GM18861 (cell line): ENCODE data around the gene POU3F1.

Source experiments
- ATAC-seq: cut with Tn5 transposase; IDR thresholded peaks from one replicate; pipeline ENCODE4 v1.9.1; 2021; ENCODE audit not compliant: unreplicated experiment

Gene POU3F1

GRCh38 chr1:38046333-38046883 is at the start of gene POU3F1:
Gene POU3F1 (minus strand): TSS chr1:38046793. CDS start chr1:38046743, 50 bp downstream.
- ATAC-seq = no peak

GRCh38 chr1:38095454-38095931 is 48.9 kb upstream of the POU3F1 start:
- no peak for ATAC-seq

- no peak for ATAC-seq
Observed at GRCh38 chr1:38094711-38095290, 48.2 kb upstream of the POU3F1 start.

GRCh38 chr1:38093569-38094520 is 47.3 kb upstream of the POU3F1 start:
- ATAC-seq = no peak

GRCh38 chr1:38092256-38092655 is 45.7 kb upstream of the POU3F1 start:
- no peak for ATAC-seq

- no peak for ATAC-seq
Observed at GRCh38 chr1:38090796-38091195, 44.2 kb upstream of the POU3F1 start.

GRCh38 chr1:38089712-38090360 is 43.2 kb upstream of the POU3F1 start:
- ATAC-seq = no peak

- ATAC-seq = no peak
Observed at GRCh38 chr1:38088791-38089190, 42.2 kb upstream of the POU3F1 start.

GRCh38 chr1:38088366-38088765 is 41.8 kb upstream of the POU3F1 start:
- ATAC-seq = no peak

GRCh38 chr1:38087676-38088075 is 41.1 kb upstream of the POU3F1 start:
- ATAC-seq = no peak

GRCh38 chr1:38085666-38086330 is 39.2 kb upstream of the POU3F1 start:
- ATAC-seq = no peak

GRCh38 chr1:38084700-38085099 is 38.1 kb upstream of the POU3F1 start:
- no peak for ATAC-seq

- ATAC-seq = no peak
Observed at GRCh38 chr1:38084113-38084512, 37.5 kb upstream of the POU3F1 start.

GRCh38 chr1:38083541-38083940 is 36.9 kb upstream of the POU3F1 start:
- ATAC-seq = no peak

GRCh38 chr1:38082769-38083263 is 36.2 kb upstream of the POU3F1 start:
- no peak for ATAC-seq

- no peak for ATAC-seq
Observed at GRCh38 chr1:38079019-38079418, 32.4 kb upstream of the POU3F1 start.

- no peak for ATAC-seq
Observed at GRCh38 chr1:38077523-38078147, 31.0 kb upstream of the POU3F1 start.

GRCh38 chr1:38076455-38076854 is 29.9 kb upstream of the POU3F1 start:
- no peak for ATAC-seq

GRCh38 chr1:38076038-38076437 is 29.4 kb upstream of the POU3F1 start:
- ATAC-seq = no peak

GRCh38 chr1:38075191-38075590 is 28.6 kb upstream of the POU3F1 start:
- no peak for ATAC-seq
